Kidney glomerular epithelial cell (primary cell): ENCODE measurements around the gene IGF1.

Experiments used
- DNase-seq: peaks from one replicate; lab custom pipeline; 2025; lab: John Stamatoyannopoulos, UW

IGF1 gene

DNA sequence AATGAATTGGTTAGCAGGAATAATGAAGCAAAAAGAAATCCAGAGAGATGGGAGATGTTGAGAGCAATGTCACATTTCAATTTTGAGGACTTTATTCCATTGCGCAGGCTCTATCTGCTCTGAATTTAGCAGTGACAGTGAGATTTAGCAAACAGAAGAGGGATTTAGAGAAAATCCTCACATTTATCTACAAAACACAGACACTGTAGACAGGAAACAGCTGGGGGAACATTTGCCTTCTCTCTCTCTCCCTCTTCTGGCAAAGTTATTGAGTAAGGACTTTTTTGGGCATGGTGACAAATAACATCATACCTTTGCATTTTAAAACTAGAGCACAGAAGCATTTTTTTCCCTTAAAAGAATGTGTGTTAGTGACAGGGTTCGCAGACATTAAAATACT lies at the start of gene IGF1:
TSS of gene IGF1 (minus strand) at position 158 of the 400 bp plus-strand sequence. CDS start 182 bp downstream, outside the sequence.
- no peak for DNase-seq

DNA sequence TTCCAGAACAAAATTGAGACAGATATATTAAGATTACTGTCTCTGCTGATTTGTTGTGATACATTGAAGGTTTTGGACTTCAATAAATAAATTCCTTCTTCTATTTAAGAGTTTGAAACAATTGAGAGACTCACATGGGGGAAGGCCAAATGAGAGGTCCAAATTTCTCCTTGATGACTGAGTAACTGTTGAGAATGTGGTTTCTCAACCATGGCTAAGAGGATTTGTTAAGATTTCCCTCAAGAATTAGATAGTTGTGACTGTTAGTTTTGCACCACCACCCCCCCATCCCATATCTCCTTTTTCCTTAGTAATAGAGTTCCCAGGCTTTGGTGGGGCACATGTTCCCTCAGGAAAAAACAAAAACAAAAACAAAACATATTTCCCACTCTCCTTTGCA lies 47.7 kb upstream of the IGF1 start:
- no peak for DNase-seq

DNA sequence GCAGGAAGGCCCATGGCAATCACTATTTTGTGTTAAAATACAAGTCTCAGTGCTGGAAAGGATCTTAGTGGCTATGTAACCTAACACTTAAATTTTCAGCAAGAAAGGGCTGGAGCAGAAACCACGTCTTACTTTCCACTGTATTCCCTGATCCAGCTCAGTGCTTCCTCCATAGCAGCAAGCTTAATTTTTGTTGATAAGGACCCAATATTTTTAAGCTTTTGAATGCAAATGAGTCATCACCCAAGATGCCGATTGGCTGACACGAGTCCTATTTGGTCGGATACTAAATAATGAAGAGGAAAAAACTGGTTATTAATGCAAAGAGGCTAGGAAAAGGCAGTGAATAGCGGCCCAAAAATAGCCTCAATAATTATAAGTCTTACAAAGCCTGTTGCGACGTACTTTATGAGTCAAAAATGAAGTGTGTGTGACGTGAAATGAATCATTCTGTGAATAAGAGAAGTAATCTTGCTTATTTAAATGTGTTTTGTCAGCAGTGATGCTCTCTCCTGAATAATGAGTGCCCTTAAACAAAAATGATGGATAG lies 46.9 kb upstream of the IGF1 start:
- DNase-seq, result no peak

DNA sequence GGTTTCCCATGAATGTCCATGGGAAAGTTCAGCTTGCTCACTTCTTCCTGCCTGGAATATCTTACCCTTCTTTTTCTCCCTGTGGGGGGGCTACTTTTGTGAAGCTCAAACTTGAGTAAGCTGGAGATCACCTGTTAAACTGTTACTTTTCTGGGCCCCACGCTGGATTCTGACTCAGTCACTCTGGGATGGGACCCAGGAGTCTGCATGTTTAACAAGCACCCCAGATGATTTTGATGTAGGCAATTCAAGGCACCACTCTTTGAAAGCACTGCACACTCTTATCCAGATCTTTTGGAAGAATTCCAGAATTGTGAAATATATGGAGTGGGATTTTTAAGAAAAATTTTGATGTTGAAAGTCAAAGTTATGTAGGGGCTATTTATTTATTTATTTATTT lies 46.3 kb upstream of the IGF1 start:
- DNase-seq, result no peak

DNA sequence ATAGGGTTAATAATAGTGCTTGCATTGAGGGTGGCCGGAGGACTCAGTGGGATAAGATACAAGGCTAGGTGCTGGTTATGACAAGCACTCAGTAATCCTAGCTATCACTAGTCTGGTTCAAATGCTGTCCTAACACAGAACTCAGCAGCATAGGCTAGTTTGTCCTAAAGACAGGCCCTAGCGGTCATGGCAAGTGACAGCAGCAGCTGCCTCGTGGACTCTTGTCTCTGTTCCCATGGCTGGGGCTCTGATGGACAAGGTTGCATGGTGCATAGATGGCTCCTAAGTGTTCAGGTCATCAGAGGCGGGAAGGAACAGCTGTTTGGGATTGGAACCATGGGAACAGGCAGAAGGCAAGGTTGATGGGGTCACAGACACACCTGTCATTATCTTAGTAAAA lies 42.4 kb upstream of the IGF1 start:
- no peak for DNase-seq

DNA sequence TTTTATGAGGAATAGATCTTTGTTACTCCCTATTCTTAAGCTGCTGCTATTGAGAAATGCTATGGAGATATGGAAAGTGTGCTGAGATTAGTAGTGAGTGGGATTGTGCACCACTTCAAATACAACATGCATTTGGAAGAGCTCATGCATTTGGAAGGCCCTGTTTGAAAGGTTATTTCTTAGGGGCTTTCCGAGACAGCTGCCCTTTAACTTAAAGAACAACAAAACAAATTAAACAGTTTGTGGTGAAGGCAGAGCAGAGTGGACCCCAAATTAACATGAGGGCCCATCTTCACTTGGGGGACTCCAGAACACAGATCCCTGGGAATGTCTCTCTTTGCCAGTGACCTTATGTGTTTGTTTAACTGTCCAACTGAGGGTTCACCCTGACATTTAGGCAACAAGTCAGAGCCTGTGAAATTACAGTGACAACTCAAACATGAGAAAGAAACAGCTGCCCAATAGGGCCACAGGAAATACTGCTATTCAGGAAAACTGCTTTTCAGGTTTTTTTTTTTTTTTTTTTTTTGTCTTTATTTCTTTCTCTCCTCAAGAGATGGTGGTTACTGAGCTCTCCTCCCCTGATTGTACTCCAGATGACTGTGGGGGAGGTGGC lies 41.4 kb upstream of the IGF1 start:
- DNase-seq, result no peak

DNA sequence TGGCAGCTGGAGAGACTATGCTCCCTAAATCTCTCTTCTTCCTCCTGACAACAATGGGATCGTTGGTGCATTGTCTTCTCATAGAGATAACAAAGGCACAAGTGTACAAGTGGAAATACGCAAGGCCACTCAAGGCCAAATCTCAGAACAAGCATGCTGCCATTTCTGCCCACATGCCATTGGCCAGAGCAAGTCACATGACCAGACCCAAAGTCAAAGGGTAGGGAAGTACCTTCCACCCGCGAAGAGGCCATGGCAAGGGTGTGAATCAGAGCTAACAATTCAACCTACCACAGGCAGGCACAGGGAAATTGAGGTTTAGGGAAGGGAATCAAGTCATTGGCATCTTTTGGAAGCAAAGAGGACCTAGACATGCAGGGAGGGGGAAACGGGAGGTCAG lies 38.5 kb upstream of the IGF1 start:
- no peak for DNase-seq

DNA sequence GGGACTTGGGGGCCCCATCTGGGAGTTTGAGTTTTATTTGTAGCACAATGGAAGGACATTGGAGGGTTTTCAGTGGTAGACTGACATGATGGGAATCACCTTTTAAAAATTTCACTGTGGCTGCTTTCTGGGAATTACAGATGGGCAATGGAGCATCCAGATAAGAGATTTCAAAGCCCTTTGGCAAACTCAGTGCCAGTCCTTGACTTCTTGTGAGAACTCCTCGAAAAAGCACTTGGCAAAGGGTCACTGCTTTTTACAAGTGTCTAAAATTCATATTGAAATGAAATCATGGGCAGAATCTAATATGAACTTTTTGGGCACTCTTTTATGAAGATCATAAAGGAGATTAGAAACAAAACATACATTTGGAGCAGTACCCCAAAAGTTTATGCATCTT lies 34.3 kb upstream of the IGF1 start:
- no peak for DNase-seq

DNA sequence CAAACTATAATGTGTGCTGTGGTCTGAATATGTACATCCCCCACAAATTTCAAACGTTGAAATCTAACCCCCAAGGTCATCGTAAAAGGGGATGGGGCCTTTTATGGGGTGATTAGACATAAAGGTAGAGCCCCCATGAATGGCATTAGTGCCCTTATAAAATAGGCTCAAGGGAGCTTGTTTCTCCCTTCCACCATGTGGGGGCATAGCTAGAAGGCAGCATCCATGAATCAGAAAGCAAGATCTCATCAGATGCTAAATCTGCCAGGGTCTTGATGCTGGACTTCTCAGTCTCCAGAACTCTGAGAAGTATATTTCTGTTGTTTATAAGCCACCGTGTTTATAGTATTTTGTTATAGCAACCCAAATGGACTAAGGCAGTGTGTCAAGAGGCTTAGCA lies 33.4 kb upstream of the IGF1 start:
- DNase-seq, result no peak

DNA sequence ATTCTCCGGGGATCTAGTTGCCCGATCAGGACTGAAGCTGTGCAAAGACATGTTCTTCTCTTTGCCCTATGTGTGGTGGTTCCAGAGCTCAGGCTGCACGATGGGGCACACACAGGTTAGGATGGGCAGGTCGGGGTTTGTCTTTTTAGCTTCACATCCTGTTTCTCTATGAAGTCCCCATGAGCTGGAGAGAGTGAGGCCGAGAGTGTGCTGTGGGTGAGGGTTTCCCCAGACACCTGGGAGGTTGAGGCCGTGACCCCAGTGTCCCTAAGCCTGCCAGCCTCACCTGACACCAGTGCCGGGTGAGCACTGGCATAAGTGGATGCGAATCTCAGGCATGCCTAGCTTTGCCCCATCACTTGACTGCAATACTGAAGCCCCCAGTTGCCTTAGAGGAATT lies 32.9 kb upstream of the IGF1 start:
- DNase-seq, result no peak

DNA sequence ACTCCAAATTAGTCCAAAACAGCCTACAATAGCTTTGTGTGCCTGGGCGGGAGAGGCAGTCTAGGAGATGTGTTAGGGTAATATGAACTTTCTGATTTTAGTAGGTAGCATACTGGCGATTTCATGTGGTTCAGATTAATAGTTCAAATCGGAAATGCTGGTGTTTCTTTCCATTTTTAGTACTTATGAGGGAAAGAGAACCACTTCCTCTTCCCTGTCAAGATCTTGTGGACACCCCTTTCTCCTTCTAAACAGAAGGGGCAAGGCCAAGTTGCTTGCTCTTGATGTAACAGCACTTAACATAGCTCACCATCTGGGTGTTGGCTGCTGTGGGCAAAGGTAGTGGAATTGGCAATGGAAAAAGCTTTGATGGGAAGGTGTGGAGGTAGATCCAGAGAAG lies 32.2 kb upstream of the IGF1 start:
- no peak for DNase-seq

DNA sequence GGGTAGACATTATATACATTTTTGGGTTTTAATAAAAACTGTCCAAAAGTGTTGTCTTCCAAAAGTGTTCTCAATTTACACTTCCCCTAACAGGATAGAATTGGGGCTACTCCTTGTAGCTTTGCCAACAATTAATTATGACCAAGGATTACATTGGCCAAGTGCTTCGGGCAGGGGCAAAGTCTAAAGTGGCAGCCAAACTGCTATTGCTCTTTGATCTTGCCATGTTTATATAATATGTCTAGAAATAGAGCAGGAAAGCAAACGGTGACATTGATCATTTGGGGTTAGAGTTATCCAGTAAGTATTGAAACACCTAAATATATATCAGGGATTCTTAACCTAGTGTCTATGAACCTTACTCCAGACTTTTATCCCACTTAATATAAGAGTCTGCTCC lies 31.2 kb upstream of the IGF1 start:
- no peak for DNase-seq

DNA sequence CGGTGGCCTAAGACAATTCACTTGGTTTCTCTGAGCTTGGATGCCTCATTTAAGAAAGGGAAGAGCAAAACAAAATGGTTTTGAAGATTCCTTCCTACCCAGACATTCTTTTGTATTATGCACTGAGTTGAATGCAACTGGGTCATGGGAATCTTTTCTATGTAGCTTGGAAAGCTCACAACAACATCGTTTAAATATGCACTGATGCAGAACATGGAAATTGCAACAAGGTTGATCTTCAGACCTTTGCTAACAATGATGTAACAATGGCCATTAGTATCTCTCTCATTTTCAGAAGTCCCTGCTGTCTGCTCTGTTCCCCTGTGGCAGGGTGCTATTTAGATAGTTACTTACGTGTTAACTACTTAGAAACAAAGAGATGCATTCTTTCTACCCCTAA lies 30.1 kb upstream of the IGF1 start:
- DNase-seq, result no peak

DNA sequence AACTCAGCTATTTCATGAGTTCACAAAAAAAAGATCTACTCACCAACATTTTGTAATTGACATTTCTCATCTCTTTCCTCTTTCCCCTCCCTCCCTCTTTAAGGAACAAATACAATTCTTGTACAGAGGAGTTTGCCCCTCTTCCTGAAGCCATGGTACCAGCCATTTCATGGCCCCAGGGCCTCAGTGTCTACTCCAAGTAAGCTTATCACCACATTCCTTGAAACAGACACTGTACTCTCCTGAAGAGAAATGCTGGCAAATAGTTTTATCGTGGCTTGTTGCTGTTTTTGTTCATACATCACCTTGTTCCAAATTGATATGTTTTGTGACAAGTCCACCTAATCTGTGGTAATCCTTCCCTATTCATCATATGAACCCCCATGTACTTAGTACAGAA lies 29.7 kb upstream of the IGF1 start:
- no peak for DNase-seq

DNA sequence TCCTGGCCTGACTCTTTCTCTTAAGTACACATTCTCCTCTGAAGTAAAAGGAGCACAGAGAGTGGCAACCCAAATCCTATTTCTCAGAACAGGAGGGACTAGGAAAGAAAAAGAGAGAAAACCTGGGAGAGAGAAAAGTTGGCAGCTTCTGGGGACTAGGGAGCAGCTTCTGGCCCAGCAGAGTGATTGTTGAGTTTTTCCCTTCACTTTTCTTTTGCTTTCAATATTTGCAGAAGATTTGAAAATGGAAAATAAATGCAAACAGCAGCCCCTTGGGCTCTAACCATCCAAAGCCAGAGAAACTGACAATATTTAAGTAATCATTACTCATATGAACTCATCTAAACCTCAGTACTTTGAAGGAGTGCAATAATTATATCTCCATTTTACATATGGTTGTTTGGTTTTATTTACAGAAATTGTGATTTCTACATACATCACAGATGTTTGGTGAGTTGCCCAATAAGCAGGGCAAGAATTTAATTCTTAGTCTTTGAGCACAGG lies 28.8 kb upstream of the IGF1 start:
- no peak for DNase-seq

DNA sequence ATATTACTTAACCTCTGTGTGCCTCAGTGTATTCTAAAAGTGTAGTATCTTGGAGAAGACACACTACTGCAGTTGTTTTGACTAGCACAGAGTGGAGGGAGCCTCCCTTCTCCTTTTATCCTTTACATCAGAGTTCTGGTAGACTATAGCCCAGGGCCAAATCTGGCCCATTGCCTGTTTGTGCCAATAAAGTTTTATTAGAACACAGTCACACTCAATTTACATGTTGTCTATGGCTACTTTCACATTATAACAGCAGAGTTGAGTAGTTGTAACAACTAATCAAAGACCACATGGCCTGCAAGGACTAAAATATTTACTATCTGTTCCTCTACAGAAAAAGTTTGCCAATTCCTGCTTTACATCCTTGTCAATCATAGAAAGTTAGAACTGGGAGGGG lies 27.7 kb upstream of the IGF1 start:
- DNase-seq, result no peak

DNA sequence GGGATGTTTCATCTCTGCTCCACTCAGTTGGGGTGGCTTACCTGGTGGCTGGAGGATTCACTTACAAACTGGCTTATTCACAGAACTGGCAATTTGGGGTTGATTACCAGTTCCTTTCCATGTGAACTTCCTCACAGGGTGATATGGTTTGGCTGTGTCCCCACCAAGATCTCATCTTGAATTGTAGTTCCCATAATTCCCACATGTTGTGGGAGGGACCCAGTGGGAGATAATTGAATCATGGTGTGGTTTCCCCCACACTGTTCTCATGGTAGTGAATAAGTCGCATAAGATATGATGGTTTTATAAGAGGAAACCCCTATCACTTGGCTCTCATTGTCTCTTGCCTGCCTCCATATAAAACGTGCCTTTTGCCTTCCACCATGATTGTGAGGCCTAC lies 26.9 kb upstream of the IGF1 start:
- DNase-seq, result no peak

DNA sequence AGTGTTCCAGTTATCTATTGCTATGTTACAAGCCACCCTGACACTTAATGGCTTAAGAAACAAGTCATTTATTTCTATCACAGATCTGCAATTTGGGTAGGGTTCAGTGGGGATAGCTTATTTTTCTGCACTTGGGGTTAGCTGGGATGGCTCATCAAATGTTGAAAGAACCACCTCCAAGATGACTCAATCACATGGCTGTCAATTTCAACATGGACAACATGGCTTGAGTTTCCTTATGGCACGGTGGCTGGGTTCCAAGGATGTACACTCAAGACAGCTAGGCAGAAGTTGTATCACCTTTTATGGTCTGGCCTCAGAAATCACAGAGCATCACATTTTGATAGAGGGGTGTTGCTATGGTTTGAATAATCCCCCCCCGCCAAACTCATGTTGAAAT lies 24.5 kb upstream of the IGF1 start:
- no peak for DNase-seq

DNA sequence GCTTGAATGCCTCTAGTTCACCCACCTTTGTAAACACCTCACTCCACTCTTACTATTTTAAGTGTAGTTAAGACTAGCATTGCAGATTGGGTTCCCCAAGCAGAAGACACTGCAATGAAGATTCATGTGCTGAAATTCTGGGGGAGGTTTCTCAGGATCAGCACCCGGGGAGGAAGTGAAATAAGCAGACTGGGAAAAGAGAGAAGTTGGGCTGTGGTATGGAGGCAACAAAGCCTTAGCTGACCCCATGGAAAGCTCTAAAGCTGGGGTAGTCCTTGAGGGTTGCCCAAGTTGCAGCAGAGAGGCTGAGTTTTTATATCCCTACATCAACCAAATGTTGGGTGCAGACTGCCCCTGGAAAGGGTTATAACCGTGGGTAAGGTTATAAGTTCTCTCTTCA lies 23.9 kb upstream of the IGF1 start:
- no peak for DNase-seq

DNA sequence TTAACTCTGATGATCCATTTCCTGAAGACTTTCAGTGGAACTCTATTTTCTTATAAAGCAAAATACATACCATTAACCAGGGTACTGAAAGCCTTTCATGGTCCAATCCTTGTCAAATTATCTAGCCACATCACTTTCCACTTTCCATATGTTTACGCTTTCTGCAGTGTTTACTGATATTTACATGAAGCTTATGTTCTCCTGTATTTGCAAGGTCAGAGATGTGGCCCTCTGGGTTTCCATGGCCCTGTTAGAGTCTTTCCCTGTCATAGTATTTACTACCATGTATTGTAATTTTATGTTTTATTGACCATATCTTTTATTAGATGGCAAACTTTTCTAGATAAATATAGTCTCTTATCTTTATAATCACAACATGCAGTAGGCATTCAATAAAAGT lies 23.5 kb upstream of the IGF1 start:
- no peak for DNase-seq

DNA sequence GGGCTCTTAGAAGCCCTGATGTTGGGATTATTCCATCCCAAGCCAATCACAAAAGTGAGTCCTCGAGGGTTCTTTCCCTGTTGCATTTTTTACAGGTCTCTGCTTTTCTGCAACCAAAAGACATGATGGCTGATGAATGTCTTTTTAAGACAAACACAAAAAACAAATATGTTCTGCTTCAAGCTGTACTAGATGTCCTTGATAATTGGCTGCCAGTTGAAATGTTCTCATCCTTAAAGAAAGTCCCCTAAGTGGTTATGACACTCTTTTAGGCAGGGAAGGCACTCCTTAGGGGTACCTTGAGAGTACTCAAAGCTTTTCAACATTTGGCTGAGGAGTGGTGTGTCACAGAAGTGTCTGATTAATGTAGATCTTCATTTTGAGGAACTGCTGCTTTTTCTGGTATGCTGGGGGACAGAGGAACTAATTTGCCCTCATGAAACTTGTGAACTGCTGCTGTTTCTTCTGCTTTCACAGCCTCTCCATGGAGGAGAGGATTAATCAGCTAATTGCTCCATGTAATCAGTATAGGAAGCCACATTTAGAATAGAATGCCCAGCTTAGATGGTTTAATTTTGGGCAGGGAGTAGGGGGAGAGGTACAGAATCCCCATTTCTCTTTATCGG lies 22.8 kb upstream of the IGF1 start:
- no peak for DNase-seq

DNA sequence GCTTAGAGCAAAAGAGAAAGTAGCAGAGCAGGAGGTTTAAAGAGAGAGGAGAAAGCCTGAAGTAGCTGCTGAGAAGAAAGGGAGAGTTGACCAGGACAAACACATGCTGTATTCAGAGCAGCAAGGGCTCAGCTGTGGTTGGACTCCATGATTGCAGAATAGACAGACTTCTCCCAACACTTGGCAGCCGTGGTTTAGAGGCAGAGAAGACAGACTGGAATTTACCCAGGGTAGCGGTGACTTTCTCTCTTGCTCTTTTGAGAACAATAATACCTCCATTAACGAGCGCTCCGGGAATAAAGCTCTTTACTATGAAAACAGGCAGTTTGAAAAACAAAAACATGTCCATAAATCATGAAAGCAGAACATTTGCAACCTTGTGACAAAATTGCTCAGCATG lies 21.4 kb upstream of the IGF1 start:
- no peak for DNase-seq

DNA sequence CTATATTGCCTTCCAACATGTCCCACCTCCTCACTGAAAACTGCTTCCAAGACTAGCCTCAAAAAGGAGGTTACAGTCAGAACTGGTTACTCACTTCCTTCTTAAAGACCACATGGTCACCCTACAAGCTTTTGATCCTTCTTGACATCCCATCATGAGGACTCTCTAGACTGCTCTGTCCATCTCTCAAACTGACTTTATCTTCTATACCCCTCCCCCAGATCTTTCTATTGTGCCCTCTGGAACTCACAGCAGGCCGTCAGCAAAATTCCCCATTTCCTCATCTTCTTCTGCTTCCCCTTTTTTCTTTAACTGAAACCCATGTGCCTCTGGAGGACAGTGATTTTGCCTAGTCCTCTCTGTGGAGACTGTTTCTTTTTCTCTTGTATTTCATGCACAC lies 18.1 kb upstream of the IGF1 start:
- no peak for DNase-seq

DNA sequence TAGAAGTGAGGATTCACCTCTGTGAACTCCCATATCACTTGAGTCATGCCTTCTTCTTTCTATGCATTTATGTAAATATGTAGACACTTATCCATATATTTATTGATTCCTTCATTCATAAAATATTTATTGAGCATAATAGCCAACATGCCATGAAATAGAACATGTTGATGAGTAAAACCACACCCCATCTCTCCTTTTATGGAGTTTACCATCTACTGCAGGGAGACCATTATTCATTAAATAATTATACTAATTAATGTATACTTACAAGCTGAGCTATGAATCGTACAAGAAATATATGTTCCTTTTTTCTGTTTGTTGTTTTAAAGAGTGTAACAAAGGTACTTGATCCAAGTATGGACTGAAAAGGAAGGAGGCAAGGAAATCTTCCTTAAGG lies 17.4 kb upstream of the IGF1 start:
- no peak for DNase-seq
